ENCODE data around the gene LRMDA.

The LRMDA gene

GRCh38 chr10:75632805-75633462 lies 201.5 kb downstream of the LRMDA start:
- in situ Hi-C loops (cut with HindIII; ENCODE audit: low sequenced_read_pairs): no loop called here
- H3K4me3 ChIP-seq (ENCODE audit: low read depth, low read length): no peak overlapping the region
- TF ChIP-seq, protein P1, sequence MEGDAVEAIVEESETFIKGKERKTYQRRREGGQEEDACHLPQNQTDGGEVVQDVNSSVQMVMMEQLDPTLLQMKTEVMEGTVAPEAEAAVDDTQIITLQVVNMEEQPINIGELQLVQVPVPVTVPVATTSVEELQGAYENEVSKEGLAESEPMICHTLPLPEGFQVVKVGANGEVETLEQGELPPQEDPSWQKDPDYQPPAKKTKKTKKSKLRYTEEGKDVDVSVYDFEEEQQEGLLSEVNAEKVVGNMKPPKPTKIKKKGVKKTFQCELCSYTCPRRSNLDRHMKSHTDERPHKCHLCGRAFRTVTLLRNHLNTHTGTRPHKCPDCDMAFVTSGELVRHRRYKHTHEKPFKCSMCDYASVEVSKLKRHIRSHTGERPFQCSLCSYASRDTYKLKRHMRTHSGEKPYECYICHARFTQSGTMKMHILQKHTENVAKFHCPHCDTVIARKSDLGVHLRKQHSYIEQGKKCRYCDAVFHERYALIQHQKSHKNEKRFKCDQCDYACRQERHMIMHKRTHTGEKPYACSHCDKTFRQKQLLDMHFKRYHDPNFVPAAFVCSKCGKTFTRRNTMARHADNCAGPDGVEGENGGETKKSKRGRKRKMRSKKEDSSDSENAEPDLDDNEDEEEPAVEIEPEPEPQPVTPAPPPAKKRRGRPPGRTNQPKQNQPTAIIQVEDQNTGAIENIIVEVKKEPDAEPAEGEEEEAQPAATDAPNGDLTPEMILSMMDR (IDR thresholded peaks at IDR 0.05; ENCODE audit: low read depth, low read length): no peak
- no peak for DNase-seq (ENCODE audit: low read depth, low spot score)

- TF ChIP-seq, protein P1 (IDR thresholded peaks at IDR 0.05; ENCODE audit: low read depth, low read length): no peak
- no peak overlapping the region for H3K4me3 ChIP-seq (ENCODE audit: low read depth, low read length)
- in situ Hi-C loops (cut with HindIII; ENCODE audit: low sequenced_read_pairs): no loop called here
- no peak for DNase-seq (ENCODE audit: low read depth, low spot score)
These were observed 202.1 kb downstream of the LRMDA start for GRCh38 chr10:75633568-75633967.

DNA sequence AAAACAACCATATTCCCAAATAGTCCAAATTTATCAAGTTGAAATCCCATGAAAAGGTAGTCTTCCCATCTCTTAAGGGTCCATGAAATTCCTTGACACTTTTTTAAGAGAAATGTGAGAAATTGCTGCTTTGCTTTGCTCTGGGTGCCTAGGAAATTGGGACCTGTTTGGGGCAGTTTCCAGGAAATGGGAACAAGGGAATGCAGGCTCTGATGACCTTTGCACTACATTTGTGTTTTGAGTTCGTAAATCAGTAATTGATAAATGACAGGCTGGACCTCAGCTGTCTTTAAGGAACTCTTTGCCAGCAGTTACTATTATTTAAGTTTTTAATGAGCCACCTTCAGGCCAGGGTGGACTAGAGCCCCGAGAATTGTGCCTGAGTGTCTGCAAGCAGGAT lies 203.5 kb downstream of the LRMDA start:
- in situ Hi-C loops (cut with HindIII; ENCODE audit: low sequenced_read_pairs): no loop called here

DNA sequence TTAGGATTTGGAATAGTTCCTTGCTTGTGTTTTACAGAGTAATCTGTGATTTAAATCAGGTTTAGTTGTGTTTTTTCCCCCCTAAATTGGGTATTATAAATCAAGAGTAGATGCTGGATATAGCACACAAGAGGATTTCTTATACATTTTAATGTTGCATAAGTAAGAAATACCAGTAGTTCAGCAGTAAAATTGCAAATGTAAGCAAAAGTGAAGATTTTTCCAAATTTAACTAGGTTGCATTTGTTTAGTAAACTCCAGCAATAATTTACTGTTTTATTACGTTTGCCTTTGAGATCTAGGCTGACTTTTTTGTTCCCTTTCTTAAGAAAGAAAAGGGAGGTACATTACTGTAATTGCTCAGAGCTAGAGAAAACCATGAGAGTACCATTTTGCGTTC lies 207.3 kb downstream of the LRMDA start:
- in situ Hi-C loops (cut with HindIII; ENCODE audit: low sequenced_read_pairs): no loop called here
- TF ChIP-seq, protein P1 (IDR thresholded peaks at IDR 0.05; ENCODE audit: low read depth, low read length): no peak
- no peak overlapping the region for H3K4me3 ChIP-seq (ENCODE audit: low read depth, low read length)
- no peak for DNase-seq (ENCODE audit: low read depth, low spot score)

More for the DNA sequence above, 203.5 kb downstream of the LRMDA start:
- TF ChIP-seq, protein P1 (IDR thresholded peaks at IDR 0.05; ENCODE audit: low read depth, low read length): no peak
- DNase-seq (ENCODE audit: low read depth, low spot score): no peak
- no peak overlapping the region for H3K4me3 ChIP-seq (ENCODE audit: low read depth, low read length)

- no peak overlapping the region for H3K4me3 ChIP-seq (ENCODE audit: low read depth, low read length)
- TF ChIP-seq, protein P1 (IDR thresholded peaks at IDR 0.05; ENCODE audit: low read depth, low read length): no peak
- DNase-seq (ENCODE audit: low read depth, low spot score): no peak
- in situ Hi-C loops (cut with HindIII; ENCODE audit: low sequenced_read_pairs): no loop called here
These were observed 208.3 kb downstream of the LRMDA start for GRCh38 chr10:75639736-75640135.

DNA sequence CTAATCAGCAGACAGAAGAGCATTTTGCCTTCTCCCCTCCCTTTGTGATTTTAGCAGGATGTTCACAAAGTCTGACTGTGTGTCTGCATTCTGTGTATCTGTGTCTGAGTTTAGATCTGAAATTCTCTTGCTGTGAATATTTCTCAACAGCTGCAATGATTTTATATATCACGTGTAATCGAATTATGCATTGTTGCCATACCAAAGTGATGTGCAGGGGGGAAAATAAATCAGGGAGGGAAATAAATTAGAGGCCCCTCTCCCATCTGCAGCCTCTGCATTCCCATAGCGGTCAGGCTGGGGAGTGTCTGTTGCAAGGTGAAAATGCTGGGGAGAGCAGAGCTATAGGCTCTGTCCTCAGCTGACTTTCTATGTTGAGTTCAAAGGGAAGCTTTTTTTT lies 209.0 kb downstream of the LRMDA start:
- in situ Hi-C loops (cut with HindIII; ENCODE audit: low sequenced_read_pairs): no loop called here
- TF ChIP-seq, protein P1 (IDR thresholded peaks at IDR 0.05; ENCODE audit: low read depth, low read length): no peak

More for the DNA sequence above, 209.0 kb downstream of the LRMDA start:
- no peak for DNase-seq (ENCODE audit: low read depth, low spot score)
- H3K4me3 ChIP-seq (ENCODE audit: low read depth, low read length): no peak overlapping the region

All from astrocyte of the spinal cord (primary cell).